ENCODE results near the gene IL5RA.

IL5RA gene

GRCh38 chr3:3109407-3110298, 521 bp downstream of the IL5RA start:
- DNase-seq (ENCODE audit: low spot score), result no peak
- no peak for FAIRE-seq

DNA sequence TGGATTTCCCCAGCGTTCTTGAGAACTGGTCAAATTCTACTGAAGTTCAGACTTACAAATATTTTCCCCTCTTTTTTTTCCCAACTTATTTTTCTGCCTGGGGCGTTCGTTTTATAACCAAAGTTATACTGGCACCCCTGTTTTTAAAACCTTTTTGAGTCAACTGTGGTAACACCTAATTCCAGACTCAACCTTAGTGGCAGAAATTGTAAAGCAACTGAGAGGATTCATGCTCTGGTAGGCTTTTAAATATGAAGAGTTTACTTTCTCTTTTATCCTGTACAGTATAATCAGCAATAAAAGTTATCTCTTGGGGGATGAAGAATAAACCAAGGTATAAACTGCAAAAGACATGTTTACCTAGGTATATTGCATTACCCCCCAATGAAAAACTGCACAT, 2.3 kb downstream of the IL5RA start:
- no peak for DNase-seq (ENCODE audit: low spot score)
- FAIRE-seq, result no peak

DNA sequence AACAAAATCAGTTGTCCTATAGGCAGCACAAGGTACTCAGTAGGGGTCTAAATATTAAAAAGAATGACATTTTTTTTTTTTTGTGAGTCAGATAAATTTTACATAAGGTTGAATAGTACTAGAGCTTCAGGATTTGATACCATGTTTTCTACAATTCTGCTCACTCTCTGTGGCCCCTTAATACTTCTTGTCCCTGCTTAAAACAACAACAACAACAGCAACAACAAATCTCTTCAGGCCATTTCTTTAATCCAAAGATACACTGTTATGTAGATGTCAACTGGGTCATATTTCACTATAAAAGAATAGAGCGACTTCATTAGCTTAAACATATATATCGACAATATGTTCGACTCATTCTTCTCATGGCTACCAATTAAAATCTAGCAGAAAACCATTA, 3.0 kb downstream of the IL5RA start:
- DNase-seq (ENCODE audit: low spot score) (no peak), FAIRE-seq (no peak)

- FAIRE-seq (no peak), DNase-seq (ENCODE audit: low spot score) (no peak)
Measured at GRCh38 chr3:3105815-3106214, 4.4 kb downstream of the IL5RA start.

DNA sequence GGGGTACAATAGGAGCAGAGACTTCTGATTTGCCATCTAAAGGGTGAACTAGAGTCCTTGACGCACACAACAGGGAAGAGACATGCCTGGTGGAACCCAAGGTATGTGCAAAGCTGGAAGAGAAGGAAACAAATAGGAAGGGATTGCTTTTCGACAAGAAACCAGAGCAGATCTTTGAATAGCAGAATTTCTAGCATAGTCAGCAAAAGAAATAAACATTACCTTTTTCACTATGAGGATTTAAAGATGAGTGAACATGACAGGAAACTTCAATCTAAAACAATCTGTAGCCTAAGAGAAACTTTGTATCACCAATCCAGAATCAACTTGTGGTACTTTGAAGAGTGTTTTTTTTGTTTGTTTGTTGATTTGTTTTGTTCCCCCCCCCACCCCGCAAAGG, 4.9 kb downstream of the IL5RA start:
- FAIRE-seq (no peak), DNase-seq (ENCODE audit: low spot score) (no peak)

DNA sequence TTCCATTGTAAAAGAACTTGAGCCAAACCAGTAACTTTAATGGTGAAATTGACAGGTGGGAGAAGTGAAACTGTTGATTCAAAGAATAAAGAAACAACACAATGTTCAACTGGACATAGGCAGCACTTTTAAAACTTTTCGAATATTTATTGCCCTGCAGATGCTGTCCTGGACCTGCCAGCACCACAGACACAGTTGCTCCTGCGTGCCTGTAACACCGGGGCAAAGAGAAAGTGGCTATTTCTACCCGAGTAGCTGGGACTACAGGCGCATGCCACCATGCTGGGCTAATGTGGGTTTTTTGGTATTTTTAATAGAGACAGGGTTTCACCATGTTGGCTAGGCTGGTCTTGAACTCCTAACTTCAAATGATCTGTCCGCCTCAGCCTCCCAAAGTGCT, 7.4 kb downstream of the IL5RA start:
- DNase-seq (ENCODE audit: low spot score) (no peak), FAIRE-seq (no peak)

DNA sequence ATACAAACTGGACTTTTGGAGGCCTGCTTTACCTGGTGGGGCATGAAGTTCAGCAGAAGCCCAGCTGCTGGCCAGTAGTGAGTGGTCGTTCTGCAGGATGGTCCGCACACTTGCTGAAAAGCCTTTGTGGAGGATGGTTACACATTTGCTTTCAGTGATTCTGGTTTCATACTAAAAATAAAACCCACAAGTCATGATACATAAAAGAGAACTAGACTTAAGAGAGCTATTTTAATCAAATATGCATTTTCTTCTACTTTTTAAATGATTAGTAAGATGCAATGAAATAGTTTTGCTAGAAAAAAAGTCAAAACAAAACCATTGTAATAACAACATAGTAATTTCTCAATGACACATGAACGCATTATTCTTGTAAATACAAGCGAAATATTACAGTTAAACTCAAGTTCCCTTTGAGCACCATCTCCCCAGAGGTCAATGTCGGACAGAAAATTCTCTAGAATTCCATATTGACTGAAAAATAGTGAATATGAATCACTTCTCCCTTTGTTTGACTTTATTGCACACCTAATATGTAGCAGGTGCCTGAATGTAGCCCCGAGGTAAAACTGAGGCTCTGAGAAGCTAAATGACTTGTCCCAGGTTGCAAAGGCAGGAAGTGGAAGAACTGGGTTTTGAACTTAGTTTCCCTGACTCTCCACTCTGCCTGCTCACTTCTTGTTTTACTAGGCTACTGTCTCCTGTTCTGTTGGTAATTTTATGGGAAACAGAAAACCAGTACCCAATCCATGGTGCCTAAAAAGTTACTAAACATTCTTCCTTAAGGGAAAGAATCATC, 8.3 kb downstream of the IL5RA start:
- DNase-seq (ENCODE audit: low spot score) (no peak), FAIRE-seq (no peak)

DNA sequence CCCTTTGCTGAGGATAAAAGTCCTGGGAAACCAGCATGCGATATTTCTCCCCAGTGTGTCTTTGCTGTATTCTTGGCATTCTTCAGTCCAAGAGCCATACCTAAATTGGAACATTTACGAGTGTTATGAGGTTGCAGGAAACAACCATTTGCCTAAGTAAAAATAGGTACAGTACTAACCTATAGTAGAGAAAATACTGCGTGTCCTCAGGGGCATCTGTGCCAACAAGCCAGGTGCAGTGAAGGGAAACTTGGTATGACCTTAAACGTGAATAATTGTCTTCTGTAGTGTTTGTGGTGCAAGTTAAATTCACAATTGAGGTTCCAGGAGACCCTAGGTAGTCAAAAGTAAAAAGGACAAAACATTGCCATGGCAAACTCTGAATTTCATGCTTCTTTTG, 12.2 kb downstream of the IL5RA start:
- FAIRE-seq, result no peak
- no peak for DNase-seq (ENCODE audit: low spot score)

DNA sequence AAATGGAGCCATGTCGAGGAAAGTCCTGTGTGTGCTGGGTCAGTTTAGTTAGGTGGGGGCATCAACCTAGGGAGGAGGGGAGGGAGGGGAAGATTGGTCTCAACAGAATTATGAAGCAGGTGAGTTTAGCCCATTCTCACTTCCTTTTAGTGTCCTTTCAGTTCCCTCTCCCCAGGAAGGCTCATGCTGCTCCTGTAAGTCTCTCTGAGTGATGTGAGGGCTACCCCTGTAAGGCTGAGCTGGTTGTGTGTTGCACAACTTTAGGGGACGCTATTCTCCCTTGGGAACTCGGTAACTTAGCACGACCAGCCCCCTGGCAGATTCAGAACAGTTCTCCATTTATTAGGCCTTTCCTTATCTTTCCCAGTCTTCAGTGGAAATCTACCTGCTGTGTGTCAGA, 21.2 kb downstream of the IL5RA start:
- FAIRE-seq, result no peak
- DNase-seq (ENCODE audit: low spot score), result no peak

GRCh38 chr3:3087716-3088465, 22.3 kb downstream of the IL5RA start:
- no peak for DNase-seq (ENCODE audit: low spot score)
- FAIRE-seq, result no peak

DNA sequence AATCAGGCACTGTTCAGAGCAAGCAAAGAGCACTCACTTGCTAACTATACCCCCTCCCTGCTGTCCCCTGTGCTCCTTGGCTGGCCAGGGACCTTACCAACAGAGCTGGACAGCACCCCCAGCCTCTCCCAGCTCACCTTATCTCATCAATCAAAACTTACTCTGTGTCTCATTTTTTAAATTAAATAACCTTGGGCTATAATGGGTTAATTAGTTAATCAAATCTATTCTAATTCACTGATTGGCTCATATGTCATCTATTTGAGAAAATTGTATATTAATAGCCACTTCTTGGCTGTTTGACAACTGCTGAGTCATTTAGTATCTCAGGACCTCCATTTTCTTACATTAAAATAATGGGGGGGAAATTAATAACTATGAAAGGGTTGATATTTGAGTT, 22.9 kb downstream of the IL5RA start:
- FAIRE-seq (no peak), DNase-seq (ENCODE audit: low spot score) (no peak)

DNA sequence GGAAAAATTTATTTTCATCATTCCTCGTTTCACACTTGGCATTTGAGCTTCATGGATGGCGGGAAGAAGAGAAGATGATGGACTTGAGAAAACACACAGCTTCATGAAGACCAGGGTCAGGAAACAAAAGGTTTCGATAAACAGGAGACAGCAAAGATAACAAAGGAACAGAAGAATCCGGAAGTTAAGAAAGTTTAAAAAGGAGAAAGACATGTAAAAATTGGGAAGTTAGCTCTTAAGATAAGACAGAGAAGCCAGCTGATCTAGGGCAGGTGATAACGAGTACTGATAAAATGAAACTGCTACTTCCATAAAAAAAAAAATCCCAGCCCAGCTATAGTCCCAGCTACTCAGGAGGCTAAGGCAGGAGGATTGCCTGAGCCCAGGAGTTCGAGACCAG, 23.9 kb downstream of the IL5RA start:
- FAIRE-seq, result no peak

DNA sequence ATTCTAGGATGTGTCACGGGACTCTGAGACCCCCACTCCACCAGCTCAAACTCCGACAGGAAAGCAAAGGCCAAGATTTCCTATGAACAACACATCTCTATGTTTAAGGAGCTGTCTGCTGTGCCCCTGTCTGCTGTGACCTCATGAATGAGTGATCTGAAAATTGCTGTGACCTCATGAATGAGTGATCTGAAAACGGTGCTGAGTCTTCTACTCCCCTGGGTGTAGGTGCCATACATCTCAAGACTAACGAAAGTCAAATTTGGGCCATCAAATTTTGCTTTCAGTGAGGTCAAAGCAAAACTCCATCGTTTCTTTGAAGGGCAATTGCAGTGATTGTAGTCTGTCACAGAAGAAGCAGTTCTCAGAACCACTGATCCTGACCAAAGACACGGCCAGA, 24.4 kb downstream of the IL5RA start:
- DNase-seq (ENCODE audit: low spot score) (no peak), FAIRE-seq (no peak)

More for the DNA sequence above, 23.9 kb downstream of the IL5RA start:
- no peak for DNase-seq (ENCODE audit: low spot score)

GRCh38 chr3:3084890-3085289, 25.3 kb downstream of the IL5RA start:
- no peak for FAIRE-seq

DNA sequence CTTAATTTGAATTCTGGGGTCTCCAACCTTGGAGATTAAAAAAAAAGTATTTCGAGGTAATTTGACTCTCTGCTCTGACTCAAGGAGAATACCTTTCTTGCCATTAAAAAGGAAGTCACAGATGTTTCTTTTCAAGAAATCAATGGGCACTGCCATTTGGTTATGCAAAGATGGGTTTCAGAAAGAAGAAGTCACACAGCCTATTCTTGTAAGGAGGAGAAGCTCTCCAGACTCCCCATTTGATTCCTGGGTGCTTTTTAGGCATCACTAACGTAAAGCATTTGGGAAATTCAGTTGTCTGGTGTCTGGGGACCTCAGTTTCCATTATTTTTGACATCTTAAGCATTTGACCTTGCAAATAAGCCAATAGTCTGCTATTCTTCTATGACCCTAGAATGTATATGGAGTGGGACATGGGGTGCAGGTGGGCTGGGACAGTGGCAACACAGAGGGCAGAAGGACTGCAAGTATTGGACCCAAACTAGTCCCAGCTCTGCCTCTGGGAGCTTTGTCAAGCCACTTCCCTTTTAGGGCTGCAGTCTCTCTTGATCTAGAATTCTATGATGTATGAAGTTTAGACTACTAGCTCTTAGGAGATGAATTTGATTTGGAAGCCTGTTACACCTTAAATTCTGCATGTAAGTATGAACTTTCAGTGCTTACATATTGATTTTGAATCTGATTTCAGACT, 27.8 kb downstream of the IL5RA start:
- FAIRE-seq, result no peak

More at GRCh38 chr3:3084890-3085289, 25.3 kb downstream of the IL5RA start:
- no peak for DNase-seq (ENCODE audit: low spot score)

GRCh38 chr3:3081381-3082233, 28.6 kb downstream of the IL5RA start:
- DNase-seq (ENCODE audit: low spot score) (no peak), FAIRE-seq (no peak)

More for the DNA sequence above, 27.8 kb downstream of the IL5RA start:
- no peak for DNase-seq (ENCODE audit: low spot score)

DNA sequence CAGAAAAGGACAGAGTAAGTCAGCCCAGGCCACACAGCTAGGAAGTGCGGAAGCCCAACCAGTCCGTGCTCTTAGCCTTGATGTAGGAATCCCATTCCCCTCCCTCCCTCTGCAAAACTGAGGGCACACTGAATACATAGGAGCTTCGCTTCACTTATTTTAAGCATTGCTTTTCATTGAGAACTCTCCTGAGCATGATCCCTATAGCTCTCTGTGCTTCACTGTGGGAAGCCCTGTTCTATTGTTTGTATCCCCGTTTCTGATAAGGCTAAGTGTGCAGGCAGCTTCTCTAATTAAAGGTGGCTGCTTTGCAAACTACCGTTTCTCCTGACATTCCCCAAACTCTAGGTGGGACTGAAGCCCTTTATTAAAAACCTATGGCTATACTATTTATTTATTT, 29.9 kb downstream of the IL5RA start:
- no peak for FAIRE-seq

DNA sequence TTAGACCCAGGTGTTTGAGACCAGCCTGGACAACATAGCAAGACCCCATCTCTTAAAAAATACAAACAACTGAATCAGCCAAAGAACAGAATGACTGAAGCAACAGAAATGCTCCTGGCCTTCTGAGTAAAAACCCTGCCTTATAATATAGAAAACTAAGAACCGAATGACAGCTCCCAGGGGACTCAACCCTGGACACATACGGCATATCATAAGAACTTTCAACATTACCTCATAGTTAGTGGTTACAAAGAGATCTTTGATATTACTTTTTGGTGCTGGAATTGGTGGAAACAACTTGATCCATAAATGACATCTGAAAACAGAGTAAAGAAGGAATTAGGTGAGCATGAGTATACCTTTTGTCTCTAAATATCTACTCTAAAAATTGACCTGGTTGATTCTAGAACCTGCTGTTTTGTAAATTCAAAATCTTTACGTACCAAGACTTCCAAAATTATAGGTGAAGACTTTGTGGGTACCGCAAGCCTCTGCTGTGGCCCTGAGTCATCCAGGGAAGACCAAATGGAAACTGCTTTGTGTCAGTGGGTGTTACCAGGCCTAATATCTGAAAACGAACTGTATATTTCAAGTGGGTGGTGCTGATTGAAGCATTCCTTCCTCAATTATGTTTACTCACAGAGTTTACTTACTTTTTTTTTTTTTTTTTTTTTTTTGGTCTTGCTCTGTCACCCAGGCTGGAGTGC, 35.5 kb downstream of the IL5RA start:
- FAIRE-seq (no peak), DNase-seq (ENCODE audit: low spot score) (no peak)

More for the DNA sequence above, 29.9 kb downstream of the IL5RA start:
- DNase-seq (ENCODE audit: low spot score), result no peak

GRCh38 chr3:3071136-3071535, 39.0 kb downstream of the IL5RA start:
- FAIRE-seq, result no peak

DNA sequence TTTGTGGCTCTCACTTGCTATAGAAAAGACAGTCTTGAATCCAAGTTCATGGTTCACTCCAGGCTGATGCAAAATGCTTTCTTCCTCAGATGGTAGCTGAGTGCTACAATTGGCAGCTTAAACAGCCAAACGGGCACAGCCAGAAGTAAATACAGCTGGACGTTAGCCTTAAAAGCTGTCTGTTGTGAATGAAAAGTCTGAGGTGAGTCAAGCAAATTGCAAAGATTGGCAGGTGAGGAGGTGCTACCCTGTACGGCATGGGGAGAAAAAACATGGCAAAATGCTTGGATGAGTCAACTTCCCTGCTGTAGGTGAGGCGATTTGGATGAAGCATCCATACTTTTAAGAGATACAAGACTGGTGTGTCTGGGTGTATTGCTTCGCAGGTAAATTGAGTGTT, 40.5 kb downstream of the IL5RA start:
- no peak for DNase-seq (ENCODE audit: low spot score)
- no peak for FAIRE-seq

More at GRCh38 chr3:3071136-3071535, 39.0 kb downstream of the IL5RA start:
- DNase-seq (ENCODE audit: low spot score), result no peak

Measured in RCC 7860 (cell line).